ENCODE measurements around the gene PLCL2. TPM values are rescaled to one million over a fixed set of nuclear protein-coding genes. Genes with fewer than 3 reads are reported as not detected.

The PLCL2 gene
- polyA plus RNA-seq, 2 of the 4 experiments (the other 2 are of a cell fraction): 2.1 to 3.0 TPM

DNA sequence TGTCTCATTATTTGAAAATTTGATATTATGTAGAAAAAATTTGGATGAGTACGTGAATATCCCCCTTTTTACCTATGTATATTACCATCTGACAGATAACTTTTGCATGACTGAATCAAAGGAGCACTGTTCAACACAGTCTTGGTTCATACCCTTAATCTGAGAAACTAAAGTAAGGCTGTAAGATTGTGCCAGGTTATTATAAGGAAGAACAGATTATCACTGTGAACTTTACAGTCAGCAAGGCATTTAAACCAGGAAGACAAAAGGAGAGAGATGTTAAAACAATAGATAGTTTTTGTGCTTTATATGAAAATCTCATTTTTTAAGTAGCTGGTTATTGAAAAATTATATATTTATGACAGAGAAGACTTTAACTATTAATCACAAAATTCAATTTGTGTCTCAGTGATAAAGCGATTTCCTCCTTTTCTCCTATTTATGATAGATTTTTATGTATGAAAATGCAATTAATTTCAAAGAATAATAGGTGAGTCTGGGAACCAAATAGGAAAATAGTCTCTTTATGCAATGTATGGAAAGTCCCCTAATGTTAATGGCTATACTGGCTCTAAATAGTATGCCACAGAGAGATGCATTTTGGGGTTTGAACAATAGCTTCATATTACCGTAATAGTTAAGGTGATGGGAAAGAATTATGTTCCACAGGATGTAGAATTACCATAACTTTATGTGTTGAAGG lies 33.4 kb downstream of the PLCL2 start (continued):
- TF ChIP-seq, protein P1, sequence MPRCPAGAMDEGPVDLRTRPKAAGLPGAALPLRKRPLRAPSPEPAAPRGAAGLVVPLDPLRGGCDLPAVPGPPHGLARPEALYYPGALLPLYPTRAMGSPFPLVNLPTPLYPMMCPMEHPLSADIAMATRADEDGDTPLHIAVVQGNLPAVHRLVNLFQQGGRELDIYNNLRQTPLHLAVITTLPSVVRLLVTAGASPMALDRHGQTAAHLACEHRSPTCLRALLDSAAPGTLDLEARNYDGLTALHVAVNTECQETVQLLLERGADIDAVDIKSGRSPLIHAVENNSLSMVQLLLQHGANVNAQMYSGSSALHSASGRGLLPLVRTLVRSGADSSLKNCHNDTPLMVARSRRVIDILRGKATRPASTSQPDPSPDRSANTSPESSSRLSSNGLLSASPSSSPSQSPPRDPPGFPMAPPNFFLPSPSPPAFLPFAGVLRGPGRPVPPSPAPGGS (IDR thresholded peaks at IDR 0.05): no peak
- TF ChIP-seq, protein P2, sequence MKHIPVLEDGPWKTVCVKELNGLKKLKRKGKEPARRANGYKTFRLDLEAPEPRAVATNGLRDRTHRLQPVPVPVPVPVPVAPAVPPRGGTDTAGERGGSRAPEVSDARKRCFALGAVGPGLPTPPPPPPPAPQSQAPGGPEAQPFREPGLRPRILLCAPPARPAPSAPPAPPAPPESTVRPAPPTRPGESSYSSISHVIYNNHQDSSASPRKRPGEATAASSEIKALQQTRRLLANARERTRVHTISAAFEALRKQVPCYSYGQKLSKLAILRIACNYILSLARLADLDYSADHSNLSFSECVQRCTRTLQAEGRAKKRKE (CRISPR knock-in tag; IDR thresholded peaks at IDR 0.05; ENCODE audit: low read depth): no peak

DNA sequence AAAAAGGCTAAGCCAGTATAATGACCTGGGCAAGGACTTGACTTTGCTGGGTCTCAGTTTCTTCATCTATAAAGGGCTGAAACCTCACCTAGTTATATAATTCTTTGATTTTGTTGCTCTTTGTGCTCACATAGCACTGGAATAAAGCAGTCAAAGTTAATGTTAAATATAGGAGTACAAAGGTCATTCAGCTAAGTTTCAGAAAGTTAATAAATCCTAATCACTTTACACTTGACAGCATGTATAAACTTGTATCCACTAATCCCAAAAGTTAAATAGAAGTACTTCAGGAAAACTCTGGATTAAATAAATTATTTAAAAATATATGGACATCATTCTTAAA lies 33.9 kb downstream of the PLCL2 start:
- DNase-seq (ENCODE audit: low read depth in 1 of 2, low spot score in 1 of 2) (no peak), FAIRE-seq (no peak), ATAC-seq (no peak)
- Histone ChIP-seq H3K9me3 (no peaks in the 10 kb centered on the region), H3K27ac (no peak overlapping the region), H3K4me2 (peak overlapping the region; percentile 39), H3K4me1 (peaks cover 17% of the 10 kb centered on the region), H3K4me3 (no peak overlapping the region)
- POLR2A ChIA-PET: no interaction called here
- no peak for TF ChIP-seq POLR2AphosphoS2 (conservative IDR thresholded peaks at IDR 0.05; ENCODE audit: low read length)
- no peak for TF ChIP-seq JUNB (IDR thresholded peaks at IDR 0.05)
- no peak for TF ChIP-seq CBX8 (IDR thresholded peaks at IDR 0.05)
- CTCF ChIA-PET: no interaction called here

DNA sequence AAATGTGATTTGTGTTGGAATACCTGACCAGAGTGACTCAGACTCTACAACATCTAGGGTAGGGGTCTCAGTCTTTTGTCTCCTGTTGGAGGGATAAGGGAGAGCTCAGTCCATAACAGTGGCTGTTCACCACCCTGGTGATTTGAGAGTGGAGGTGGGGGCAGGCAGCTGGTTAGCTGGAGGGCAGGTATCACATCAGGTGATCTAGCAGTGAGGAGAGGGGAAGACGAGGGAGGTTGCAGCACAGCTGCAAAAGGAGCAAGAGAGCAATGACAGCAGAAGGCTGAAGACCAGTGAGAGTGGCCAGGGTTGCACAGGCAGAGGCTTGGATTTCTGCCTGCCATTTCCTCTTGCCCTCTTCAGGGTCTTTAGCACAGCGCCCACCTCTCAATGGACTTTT lies 38.4 kb downstream of the PLCL2 start:
- H3K4me1 ChIP-seq: peaks cover 7% of the 10 kb centered on the region; the same call in 2 of the 3 replicates
- CTCF ChIA-PET: no interaction called here
- H3K4me3 ChIP-seq: no peak overlapping the region
- FAIRE-seq (no peak), ATAC-seq (no peak), DNase-seq (ENCODE audit: low read depth in 1 of 2, low spot score in 1 of 2) (no peak)
- H3K27ac ChIP-seq: no peak overlapping the region
- WGBS (ENCODE audit: missing lambda C conversion rate): 75% methylated on average over 2 of the region's 2 CpGs
- H3K4me2 ChIP-seq: no peak overlapping the region
- no peaks in the 10 kb centered on the region for H3K9me3 ChIP-seq
- TF ChIP-seq NFE2L2 (conservative IDR thresholded peaks at IDR 0.05; ENCODE audit: low read length) (no peak), PHF8 (IDR thresholded peaks at IDR 0.05; ENCODE audit: borderline replicate concordance, low read depth) (no peak), CHD2 (IDR thresholded peaks at IDR 0.05; ENCODE audit: low read length, partially characterized antibody) (no peak), TP53 (CRISPR knock-in tag; IDR thresholded peaks at IDR 0.05) (no peak), SREBF2 (IDR thresholded peaks at IDR 0.05) (no peak)
- TF ChIP-seq, protein P3, sequence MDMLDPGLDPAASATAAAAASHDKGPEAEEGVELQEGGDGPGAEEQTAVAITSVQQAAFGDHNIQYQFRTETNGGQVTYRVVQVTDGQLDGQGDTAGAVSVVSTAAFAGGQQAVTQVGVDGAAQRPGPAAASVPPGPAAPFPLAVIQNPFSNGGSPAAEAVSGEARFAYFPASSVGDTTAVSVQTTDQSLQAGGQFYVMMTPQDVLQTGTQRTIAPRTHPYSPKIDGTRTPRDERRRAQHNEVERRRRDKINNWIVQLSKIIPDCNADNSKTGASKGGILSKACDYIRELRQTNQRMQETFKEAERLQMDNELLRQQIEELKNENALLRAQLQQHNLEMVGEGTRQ (IDR thresholded peaks at IDR 0.05): no peak
- TF ChIP-seq, protein P2 (CRISPR knock-in tag; IDR thresholded peaks at IDR 0.05; ENCODE audit: low read depth): no peak
- TF ChIP-seq, protein P1 (IDR thresholded peaks at IDR 0.05): no peak
- POLR2A ChIA-PET: no interaction called here

DNA sequence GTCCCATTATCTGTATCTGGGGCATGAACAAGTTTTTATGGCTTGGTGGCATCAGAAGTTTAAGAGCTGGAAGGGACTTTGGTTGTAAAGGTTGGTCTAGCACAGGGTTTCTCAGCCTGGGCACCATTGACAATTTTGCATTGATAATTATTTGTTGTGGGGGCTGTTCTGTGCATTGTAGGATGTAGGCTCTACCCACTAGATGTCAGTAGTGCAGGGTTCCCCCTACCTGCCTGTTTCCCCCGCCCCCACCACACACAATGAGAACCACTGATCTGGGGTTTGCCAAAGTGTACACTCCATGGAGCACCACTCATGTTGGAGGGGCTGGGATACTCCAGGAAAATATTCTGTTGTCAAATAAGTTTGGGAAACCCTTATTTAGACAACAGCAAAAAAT lies 42.7 kb downstream of the PLCL2 start:
- ATAC-seq (no peak), DNase-seq (ENCODE audit: low read depth in 1 of 2, low spot score in 1 of 2) (no peak), FAIRE-seq (no peak)
- ChIA-PET POLR2A (no interaction called here), CTCF (interaction anchor here (0.9 to 1.5 kb wide), 4 partner anchors 28 to 113 kb away, joined by 3 to 4 read pairs (median 3); no protein-coding TSS in a partner anchor)
- no peaks in the 10 kb centered on the region for H3K4me1 ChIP-seq
- no peak overlapping the region for H3K27ac ChIP-seq
- no peaks in the 10 kb centered on the region for H3K9me3 ChIP-seq
- no peak for TF ChIP-seq HDAC2 (IDR thresholded peaks at IDR 0.05)
- TF ChIP-seq RAD21 (conservative IDR thresholded peaks at IDR 0.05 in 1 of 2, IDR thresholded peaks at IDR 0.05 in 1 of 2): no peak
- WGBS (ENCODE audit: missing lambda C conversion rate): no CpG with 5 or more reads among the region's 1 CpG
- no peak overlapping the region for H3K4me2 ChIP-seq
- no peak overlapping the region for H3K4me3 ChIP-seq
